ENCODE results near the gene SLC39A10. TPM values are rescaled to one million over a fixed set of nuclear protein-coding genes. Genes with fewer than 3 reads are reported as not detected.

The SLC39A10 gene
- total and polyA plus RNA-seq, 9 donors = 9.1 to 33.5 (median 26.4) TPM

DNA sequence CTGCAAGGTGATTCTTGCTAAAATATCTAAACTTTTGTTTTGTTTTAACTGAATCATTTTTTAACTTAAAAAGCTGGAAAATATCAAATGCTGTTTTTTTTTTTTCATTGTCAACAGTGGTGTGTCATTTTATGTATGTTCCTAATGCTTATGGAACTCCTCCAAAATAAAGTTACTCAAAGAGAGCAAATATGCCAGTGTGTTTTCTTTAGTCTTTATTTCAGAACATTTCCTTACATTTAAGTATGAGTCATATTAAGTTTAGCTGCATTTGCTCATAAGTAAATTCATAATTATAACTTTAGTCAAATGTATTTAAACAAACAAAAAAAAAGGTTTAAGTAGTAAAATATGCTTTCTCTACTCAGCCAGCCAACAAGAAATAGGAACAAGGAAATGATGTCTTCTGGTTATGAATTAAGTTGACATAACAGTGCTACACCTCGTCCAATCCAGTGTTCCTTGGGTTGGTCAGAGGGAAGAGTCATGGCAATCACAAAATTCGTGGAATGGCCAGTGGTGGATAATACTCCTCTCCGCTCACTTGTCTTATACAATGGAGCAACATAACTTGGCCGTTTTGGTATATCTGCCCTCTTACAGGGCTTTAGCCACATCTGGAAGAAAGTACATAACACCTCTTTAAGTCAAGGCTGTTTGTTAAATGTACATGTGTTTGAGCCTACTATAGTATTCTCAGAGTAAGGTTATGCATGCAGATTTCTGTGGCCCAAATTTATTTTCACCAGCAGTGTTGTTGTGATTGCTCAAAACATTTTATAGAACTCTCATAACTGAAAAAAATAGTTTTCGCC, 80.7 kb downstream of the SLC39A10 start:
- no peak overlapping the region for H3K27ac ChIP-seq
- H3K27me3 ChIP-seq = no peaks in the 10 kb centered on the region
- WGBS, 3 donors = 88 to 93% (median 90%) methylated on average over 5 of the region's 5 CpGs
- no peak overlapping the region for H3K4me3 ChIP-seq
- H3K36me3 ChIP-seq = no peaks in the 10 kb centered on the region
- H3K9me3 ChIP-seq = no peaks in the 10 kb centered on the region
- TF ChIP-seq EP300 (IDR thresholded peaks at IDR 0.05) (no peak), POLR2A (IDR thresholded peaks at IDR 0.05) (no peak)
- TF ChIP-seq, protein P1, sequence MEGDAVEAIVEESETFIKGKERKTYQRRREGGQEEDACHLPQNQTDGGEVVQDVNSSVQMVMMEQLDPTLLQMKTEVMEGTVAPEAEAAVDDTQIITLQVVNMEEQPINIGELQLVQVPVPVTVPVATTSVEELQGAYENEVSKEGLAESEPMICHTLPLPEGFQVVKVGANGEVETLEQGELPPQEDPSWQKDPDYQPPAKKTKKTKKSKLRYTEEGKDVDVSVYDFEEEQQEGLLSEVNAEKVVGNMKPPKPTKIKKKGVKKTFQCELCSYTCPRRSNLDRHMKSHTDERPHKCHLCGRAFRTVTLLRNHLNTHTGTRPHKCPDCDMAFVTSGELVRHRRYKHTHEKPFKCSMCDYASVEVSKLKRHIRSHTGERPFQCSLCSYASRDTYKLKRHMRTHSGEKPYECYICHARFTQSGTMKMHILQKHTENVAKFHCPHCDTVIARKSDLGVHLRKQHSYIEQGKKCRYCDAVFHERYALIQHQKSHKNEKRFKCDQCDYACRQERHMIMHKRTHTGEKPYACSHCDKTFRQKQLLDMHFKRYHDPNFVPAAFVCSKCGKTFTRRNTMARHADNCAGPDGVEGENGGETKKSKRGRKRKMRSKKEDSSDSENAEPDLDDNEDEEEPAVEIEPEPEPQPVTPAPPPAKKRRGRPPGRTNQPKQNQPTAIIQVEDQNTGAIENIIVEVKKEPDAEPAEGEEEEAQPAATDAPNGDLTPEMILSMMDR (IDR thresholded peaks at IDR 0.05) = no peak
- intact Hi-C loops (cut with DNase I) = no loop called here
- DNase-seq = no peak
- H3K4me1 ChIP-seq (ENCODE audit: insufficient read depth) = no peaks in the 10 kb centered on the region

DNA sequence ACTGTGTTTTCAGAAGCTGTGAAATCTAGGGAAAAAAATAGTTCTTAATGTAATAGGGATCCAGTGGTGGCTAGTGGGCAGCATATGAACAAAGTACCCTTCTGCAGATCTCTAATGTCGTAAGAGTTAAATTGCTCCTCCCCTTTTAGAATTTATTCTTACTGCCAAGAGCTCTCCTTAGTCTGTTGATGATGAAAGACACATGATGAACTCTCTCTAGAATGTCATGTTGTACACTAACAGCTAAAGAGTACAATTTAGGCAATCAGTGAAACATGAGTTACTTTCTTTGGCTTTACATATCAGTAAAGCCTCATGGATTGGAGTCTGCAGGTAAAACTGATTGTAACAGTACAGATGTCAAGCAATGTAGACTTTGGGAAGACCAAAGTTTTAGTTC, 84.2 kb downstream of the SLC39A10 start:
- Histone ChIP-seq H3K36me3 (no peaks in the 10 kb centered on the region), H3K27ac (no peak overlapping the region), H3K4me3 (no peak overlapping the region), H3K27me3 (no peaks in the 10 kb centered on the region), H3K9me3 (no peaks in the 10 kb centered on the region), H3K4me1 (ENCODE audit: insufficient read depth) (no peaks in the 10 kb centered on the region)
- WGBS, 3 donors = 94 to 98% (median 95%) methylated on average over 1 of the region's 1 CpG
- no peak for DNase-seq
- intact Hi-C loops (cut with DNase I) = no loop called here
- TF ChIP-seq EP300 (IDR thresholded peaks at IDR 0.05) (no peak), POLR2A (IDR thresholded peaks at IDR 0.05) (no peak)

DNA sequence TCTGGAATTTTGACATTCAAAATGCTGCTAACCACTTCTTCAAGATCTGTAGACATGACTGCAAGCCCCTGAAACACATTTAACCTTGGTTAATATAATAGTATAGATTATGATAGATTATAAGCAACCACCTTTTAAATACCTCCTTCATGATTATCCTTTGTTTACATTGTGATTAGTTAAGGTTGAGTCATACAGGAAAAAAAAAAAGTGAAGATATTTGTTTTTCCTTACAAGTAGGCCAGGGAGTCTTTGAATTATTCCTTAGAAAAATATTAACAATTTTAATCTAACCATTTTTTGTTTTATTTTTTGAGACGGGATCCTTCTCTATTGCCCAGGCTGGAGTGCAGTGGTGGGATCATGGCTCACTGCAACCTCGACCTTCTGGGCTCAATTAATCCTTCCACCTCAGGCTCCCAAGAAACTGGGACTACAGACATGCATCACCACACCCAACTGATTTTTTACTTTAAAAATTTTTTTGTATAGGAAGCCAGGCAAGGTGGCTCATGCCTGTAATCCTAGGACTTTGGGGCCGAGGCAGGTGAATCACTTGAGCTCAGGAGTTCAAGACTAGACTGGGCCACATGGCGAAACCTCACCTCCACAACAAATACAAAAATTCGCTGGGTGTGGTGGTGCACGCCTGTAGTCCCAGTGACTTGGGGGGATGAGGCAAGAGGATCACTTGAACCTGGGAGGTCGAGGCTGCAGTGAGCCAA, 99.4 kb downstream of the SLC39A10 start:
- intact Hi-C loops (cut with DNase I) = no loop called here
- Histone ChIP-seq H3K4me3 (no peak overlapping the region), H3K27me3 (no peaks in the 10 kb centered on the region), H3K27ac (no peak overlapping the region), H3K4me1 (ENCODE audit: insufficient read depth) (no peaks in the 10 kb centered on the region), H3K9me3 (no peaks in the 10 kb centered on the region), H3K36me3 (no peaks in the 10 kb centered on the region)
- 71 to 83% (median 76%) methylated on average over 7 of the region's 7 CpGs for whole genome bisulfite sequencing, 3 donors
- DNase-seq = no peak
- TF ChIP-seq POLR2A (IDR thresholded peaks at IDR 0.05) = no peak
- TF ChIP-seq, protein P1 (IDR thresholded peaks at IDR 0.05) = no peak
- TF ChIP-seq EP300 (IDR thresholded peaks at IDR 0.05) = no peak

DNA sequence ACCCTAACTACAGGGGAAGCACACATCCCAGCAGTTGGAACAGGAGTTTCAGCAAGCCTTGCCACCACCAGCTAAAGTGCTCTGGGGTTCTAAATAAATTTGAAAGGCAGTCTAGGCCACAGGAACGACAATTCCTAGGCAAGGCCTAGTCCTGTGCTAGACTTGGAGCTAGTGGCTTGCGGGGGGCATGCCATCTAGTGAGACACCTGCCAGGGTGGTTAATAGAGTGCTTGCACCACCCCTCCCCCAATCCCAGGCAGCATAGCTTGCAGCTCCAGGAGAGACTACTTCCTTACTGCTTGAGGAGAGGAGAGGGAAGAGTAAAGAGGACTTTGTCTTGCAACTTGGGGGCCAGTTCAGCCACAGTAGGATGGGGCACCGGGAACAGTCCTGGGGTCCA, 101.8 kb downstream of the SLC39A10 start:
- intact Hi-C loops (cut with DNase I) = no loop called here
- Histone ChIP-seq H3K27me3 (no peaks in the 10 kb centered on the region), H3K4me3 (no peak overlapping the region), H3K9me3 (no peaks in the 10 kb centered on the region), H3K27ac (no peak overlapping the region), H3K36me3 (no peaks in the 10 kb centered on the region), H3K4me1 (ENCODE audit: insufficient read depth) (no peaks in the 10 kb centered on the region)
- TF ChIP-seq POLR2A (IDR thresholded peaks at IDR 0.05) = no peak
- WGBS, 3 donors = 96 to 98% (median 98%) methylated on average over 3 of the region's 3 CpGs
- DNase-seq = no peak

DNA sequence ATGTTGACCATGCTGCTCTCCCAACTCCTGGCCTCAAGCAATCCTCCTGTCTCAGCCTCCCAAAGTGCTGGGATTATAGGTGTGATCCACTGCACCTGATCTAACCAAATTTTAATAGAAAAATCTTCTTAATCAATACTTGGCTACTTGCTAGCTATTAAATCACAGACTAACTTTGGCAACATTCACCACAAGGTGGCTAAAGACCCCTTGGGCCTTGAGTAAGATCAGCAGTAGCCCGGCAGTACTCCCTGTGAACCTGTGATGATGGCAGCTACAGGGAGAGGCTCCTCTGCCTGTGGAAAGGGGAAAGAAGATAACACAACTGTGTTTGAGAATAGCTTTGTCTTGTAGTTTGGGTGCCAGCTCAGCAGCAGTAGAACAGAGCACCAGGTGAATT, 102.9 kb downstream of the SLC39A10 start:
- Histone ChIP-seq H3K4me1 (ENCODE audit: insufficient read depth) (no peaks in the 10 kb centered on the region), H3K9me3 (no peaks in the 10 kb centered on the region), H3K4me3 (no peak overlapping the region), H3K27ac (no peak overlapping the region), H3K36me3 (no peaks in the 10 kb centered on the region), H3K27me3 (no peaks in the 10 kb centered on the region)
- no peak for TF ChIP-seq EP300 (IDR thresholded peaks at IDR 0.05)
- no peak for TF ChIP-seq POLR2A (IDR thresholded peaks at IDR 0.05)
- TF ChIP-seq, protein P1 (IDR thresholded peaks at IDR 0.05) = no peak
- no peak for DNase-seq
- WGBS, 3 donors = 88 to 96% (median 94%) methylated on average over 1 of the region's 1 CpG
- intact Hi-C loops (cut with DNase I) = no loop called here

All from ovary (tissue), 9 donors.